ENCODE data around the gene ACOX1. TPM values are rescaled to one million over a fixed set of nuclear protein-coding genes. Genes with fewer than 3 reads are reported as not detected.
A peak's percentile ranks its signal among the peaks of the same experiment; 100 is the strongest.

The ACOX1 gene
- total and polyA plus RNA-seq, 4 donors = 32.7 to 63.6 (median 46.2) TPM

DNA sequence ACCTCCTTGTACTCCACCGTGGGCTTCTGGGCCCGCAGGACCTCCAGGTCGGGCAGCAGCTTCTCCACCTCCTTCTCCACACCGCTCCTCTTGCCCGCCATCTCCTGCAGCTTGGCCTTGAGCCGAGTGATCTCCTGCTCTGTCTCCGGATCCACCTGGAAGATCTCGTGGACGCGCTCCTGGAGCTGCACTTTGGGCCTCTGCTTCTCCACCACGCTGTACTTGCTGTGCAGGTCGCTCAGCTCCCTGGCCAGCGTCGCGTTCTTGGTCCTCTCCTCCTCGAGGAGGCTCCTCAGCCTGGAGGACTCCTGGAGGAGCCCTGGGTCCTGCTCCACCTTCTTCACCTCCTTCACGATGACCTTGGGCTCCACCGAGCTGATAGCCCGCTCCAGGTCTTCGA lies 30.5 kb upstream of the ACOX1 start:
- no peaks in the 10 kb centered on the region for H3K27me3 ChIP-seq (ENCODE audit: control insufficient read depth, insufficient read depth, low read length)
- DNase-seq (ENCODE audit: low read depth in 4 of 6, low spot score in 6 of 6) = no peak
- peaks cover 16% of the 10 kb centered on the region for H3K4me1 ChIP-seq (ENCODE audit: control insufficient read depth, insufficient read depth, low read length)
- H3K36me3 ChIP-seq (ENCODE audit: control insufficient read depth, insufficient read depth, low read length) = peaks cover 46% of the 10 kb centered on the region
- no peaks in the 10 kb centered on the region for H3K9me3 ChIP-seq (ENCODE audit: control insufficient read depth, insufficient read depth, low read length)
- no peak overlapping the region for H3K27ac ChIP-seq (ENCODE audit: low read depth, low read length)
- no peak overlapping the region for H3K4me3 ChIP-seq (ENCODE audit: low read depth, low read length)
- WGBS (ENCODE audit: insufficient coverage) = 93% methylated on average over 20 of the region's 20 CpGs

DNA sequence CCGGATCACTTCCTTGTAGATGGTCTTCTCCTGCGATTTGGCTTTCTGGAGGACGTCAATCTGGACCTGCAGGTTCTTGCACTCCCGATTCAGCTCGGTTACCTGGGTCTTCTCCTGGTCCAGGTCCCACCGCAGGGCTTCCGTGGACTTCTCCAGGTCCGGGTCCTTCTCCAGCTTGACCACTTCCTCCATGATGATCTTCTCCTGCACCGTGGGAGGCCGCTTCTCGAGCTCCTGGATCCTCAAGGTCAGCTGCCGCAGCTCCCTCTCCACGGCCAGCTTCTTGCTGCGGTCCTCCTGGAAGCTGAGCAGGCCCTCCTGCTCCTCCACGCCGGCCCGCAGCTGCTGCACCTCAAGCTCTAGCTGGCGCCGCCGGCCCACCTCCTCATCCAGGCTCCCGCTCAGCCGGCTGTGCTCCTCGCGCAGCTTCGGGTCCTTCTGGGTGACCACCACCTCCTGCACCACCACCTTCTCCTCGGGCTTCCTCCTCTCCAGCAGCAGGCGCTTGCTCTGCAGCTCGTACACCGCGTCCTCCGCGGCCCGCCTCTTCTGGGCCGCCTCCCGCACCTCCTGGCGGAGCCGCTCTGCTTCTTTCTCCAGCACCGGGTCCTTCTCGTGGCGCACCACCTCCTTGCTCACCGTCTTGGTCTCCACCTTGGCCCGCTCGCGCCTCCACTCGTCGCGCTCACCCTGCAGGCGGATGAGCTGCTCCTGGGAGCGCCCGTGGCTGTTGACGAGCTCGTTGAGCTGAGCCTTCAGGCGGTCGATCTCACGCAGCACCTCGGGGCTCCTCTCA lies 29.9 kb upstream of the ACOX1 start:
- H3K4me3 ChIP-seq (ENCODE audit: low read depth, low read length) = no peak overlapping the region
- H3K36me3 ChIP-seq (ENCODE audit: control insufficient read depth, insufficient read depth, low read length) = peaks cover 52% of the 10 kb centered on the region
- no peaks in the 10 kb centered on the region for H3K9me3 ChIP-seq (ENCODE audit: control insufficient read depth, insufficient read depth, low read length)
- DNase-seq (ENCODE audit: low read depth in 4 of 6, low spot score in 6 of 6) = no peak
- H3K4me1 ChIP-seq (ENCODE audit: control insufficient read depth, insufficient read depth, low read length) = peaks cover 11% of the 10 kb centered on the region
- H3K27ac ChIP-seq (ENCODE audit: low read depth, low read length) = no peak overlapping the region
- WGBS (ENCODE audit: insufficient coverage) = 93% methylated on average over 55 of the region's 56 CpGs
- no peaks in the 10 kb centered on the region for H3K27me3 ChIP-seq (ENCODE audit: control insufficient read depth, insufficient read depth, low read length)

DNA sequence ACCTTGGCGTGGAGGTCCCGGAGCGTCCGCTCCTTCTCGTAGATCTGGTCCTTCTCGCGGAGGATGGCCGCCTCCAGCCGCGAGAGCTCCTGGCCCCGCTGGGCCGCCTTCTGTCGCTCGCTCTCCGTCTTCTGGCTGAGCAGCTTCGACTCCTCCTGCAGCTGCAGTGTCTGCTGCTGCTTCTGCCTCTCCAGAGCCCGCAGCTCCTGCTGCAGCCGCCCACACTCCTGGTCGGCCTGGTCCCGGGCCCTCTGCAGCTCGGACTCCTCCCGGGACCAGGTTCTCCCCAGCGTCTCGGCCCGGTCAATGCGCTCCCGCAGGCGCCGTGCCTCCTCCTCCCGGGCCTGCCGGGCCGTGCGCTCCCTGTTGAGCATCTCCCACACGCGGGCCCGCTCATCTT lies 29.2 kb upstream of the ACOX1 start:
- Histone ChIP-seq H3K9me3 (ENCODE audit: control insufficient read depth, insufficient read depth, low read length) (no peaks in the 10 kb centered on the region), H3K4me1 (ENCODE audit: control insufficient read depth, insufficient read depth, low read length) (peaks cover 11% of the 10 kb centered on the region), H3K36me3 (ENCODE audit: control insufficient read depth, insufficient read depth, low read length) (peaks cover 53% of the 10 kb centered on the region), H3K27ac (ENCODE audit: low read depth, low read length) (no peak overlapping the region), H3K27me3 (ENCODE audit: control insufficient read depth, insufficient read depth, low read length) (no peaks in the 10 kb centered on the region), H3K4me3 (ENCODE audit: low read depth, low read length) (no peak overlapping the region)
- no peak for DNase-seq (ENCODE audit: low read depth in 4 of 6, low spot score in 6 of 6)
- 95% methylated on average over 36 of the region's 36 CpGs for WGBS (ENCODE audit: insufficient coverage)

DNA sequence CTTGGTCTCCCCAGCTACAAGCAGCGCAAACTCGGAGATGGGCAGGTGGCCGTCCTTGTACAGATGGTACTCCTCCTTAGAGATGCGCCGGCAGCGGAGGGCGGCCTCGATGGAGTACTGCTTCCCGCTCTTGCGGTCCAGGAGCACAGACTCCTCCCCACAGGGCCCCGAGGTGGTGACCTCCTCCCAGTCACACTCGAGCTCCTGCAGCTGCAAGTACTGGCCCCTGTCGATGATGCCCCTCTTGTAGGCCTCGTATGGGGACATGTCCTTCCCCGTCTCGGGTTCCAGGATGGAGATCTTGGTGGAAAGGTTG lies 28.8 kb upstream of the ACOX1 start:
- Histone ChIP-seq H3K36me3 (ENCODE audit: control insufficient read depth, insufficient read depth, low read length) (peaks cover 53% of the 10 kb centered on the region), H3K9me3 (ENCODE audit: control insufficient read depth, insufficient read depth, low read length) (no peaks in the 10 kb centered on the region), H3K27ac (ENCODE audit: low read depth, low read length) (no peak overlapping the region), H3K27me3 (ENCODE audit: control insufficient read depth, insufficient read depth, low read length) (no peaks in the 10 kb centered on the region), H3K4me3 (ENCODE audit: low read depth, low read length) (no peak overlapping the region), H3K4me1 (ENCODE audit: control insufficient read depth, insufficient read depth, low read length) (peaks cover 11% of the 10 kb centered on the region)
- 91% methylated on average over 15 of the region's 16 CpGs for WGBS (ENCODE audit: insufficient coverage)
- no peak for DNase-seq (ENCODE audit: low read depth in 4 of 6, low spot score in 6 of 6)

DNA sequence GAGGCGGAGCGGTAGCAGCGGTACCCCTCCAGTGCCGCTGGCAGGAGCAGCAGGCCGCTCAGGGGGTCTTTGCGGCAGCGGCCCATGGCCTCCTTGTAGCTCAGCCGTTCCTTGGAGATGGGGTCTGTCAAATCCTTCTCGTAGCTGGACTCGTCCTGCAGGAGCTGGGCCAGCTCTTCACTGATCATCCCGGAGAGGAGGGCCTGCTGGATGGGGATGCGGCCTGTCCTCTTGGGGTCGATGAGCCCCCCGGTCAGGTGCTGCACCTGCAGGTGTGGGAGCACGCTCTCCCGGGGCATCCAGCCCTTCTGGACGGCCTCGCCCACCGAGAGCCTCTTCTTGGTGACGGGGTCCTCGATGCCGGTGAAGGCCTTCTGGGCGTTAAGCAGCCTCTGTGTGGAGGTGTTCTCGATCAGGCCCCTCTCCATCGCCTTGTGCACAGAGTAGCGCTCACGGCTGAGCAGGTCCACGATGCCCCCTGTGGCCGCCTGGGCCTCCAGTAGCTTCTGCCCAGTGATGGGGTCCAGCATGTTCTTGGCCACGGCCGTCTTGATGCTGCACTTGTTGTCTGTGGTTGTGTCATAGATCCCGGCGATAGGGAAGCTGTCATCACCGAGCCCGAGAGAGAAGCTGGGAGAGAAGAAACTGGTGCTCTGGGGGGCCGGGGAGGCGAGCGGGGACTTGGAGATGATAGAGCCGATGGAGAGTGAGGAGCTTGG lies 28.3 kb upstream of the ACOX1 start:
- WGBS (ENCODE audit: insufficient coverage) = 92% methylated on average over 39 of the region's 39 CpGs

DNA sequence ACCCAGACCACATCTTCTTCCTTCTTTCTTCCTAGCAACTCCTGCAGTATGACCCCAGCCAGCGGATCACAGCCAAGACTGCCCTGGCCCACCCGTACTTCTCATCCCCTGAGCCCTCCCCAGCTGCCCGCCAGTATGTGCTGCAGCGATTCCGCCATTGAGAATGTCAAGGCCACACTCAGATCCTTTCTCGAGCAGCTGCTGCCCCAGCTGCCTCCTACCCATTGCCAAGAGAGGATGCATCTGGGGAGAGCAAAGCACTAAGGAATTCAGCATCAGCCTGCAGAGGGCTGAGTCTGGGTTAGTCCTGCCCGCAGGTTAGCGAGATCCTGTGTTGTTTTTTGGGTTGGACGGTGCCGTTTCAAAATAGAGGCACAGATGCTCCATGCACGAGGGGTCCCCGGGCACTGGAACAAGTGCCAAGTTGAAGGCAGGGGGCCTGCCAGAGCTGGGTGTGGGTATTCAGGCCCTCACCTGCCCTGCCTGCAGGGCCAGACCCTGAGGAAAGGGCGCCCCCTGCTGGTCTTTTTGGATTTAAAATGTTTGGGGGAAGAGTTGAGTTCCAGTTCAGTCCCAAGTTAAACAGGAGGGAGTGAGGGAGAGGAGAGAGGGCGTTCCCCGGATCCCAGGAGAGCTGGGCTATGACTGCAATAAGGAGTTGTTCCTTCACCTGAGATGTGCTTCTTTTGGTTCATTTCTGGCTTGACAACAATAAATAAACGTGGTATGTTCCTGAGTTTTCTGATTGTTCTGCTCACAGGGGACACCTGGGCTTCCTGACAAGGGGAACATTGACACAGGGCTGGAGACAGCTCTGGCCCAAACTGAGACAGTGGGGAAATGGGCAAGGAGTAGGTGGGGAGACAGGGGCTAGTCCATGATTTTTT lies 26.5 kb upstream of the ACOX1 start:
- Histone ChIP-seq H3K27me3 (ENCODE audit: control insufficient read depth, insufficient read depth, low read length) (no peaks in the 10 kb centered on the region), H3K27ac (ENCODE audit: low read depth, low read length) (no peak overlapping the region), H3K4me3 (ENCODE audit: low read depth, low read length) (no peak overlapping the region), H3K9me3 (ENCODE audit: control insufficient read depth, insufficient read depth, low read length) (no peaks in the 10 kb centered on the region), H3K36me3 (ENCODE audit: control insufficient read depth, insufficient read depth, low read length) (peaks cover 76% of the 10 kb centered on the region), H3K4me1 (ENCODE audit: control insufficient read depth, insufficient read depth, low read length) (peaks cover 11% of the 10 kb centered on the region)
- 33% methylated on average over 14 of the region's 16 CpGs for WGBS (ENCODE audit: insufficient coverage)
- DNase-seq (ENCODE audit: low read depth in 4 of 6, low spot score in 6 of 6) = peak; percentile 7 to 72 (median 26)

More for the DNA sequence above, 28.3 kb upstream of the ACOX1 start:
- no peak overlapping the region for H3K4me3 ChIP-seq (ENCODE audit: low read depth, low read length)
- no peak overlapping the region for H3K27ac ChIP-seq (ENCODE audit: low read depth, low read length)
- H3K36me3 ChIP-seq (ENCODE audit: control insufficient read depth, insufficient read depth, low read length) = peaks cover 58% of the 10 kb centered on the region
- no peaks in the 10 kb centered on the region for H3K27me3 ChIP-seq (ENCODE audit: control insufficient read depth, insufficient read depth, low read length)
- H3K9me3 ChIP-seq (ENCODE audit: control insufficient read depth, insufficient read depth, low read length) = no peaks in the 10 kb centered on the region
- DNase-seq (ENCODE audit: low read depth in 4 of 6, low spot score in 6 of 6) = no peak
- peaks cover 11% of the 10 kb centered on the region for H3K4me1 ChIP-seq (ENCODE audit: control insufficient read depth, insufficient read depth, low read length)

DNA sequence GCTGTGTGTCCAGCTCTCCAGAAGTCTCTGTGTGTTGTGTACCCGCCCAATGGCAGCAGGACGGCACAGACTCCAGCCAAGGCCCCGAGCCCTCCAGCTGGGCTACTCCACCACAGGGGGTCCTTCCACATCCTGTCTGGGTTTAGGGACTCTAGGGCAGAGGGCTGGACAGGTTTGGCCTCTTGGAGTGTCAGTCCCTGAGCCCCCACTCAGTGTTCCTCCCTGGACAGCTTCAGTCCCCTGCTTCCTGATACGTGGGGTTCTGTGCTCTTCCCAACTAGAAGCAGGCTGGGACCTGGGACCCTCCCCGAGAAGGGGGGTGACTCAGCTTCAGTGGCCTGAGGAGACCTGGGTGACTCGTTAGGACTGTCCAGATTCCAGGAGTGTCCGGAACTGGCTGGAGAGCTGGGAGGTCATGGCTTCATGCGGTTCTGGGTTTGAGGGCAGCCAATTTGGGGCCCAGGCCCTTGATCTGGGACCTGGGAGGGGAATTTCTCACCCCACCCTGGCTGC lies 25.8 kb upstream of the ACOX1 start:
- Histone ChIP-seq H3K36me3 (ENCODE audit: control insufficient read depth, insufficient read depth, low read length) (peaks cover 80% of the 10 kb centered on the region), H3K4me1 (ENCODE audit: control insufficient read depth, insufficient read depth, low read length) (peaks cover 11% of the 10 kb centered on the region), H3K27ac (ENCODE audit: low read depth, low read length) (no peak overlapping the region), H3K9me3 (ENCODE audit: control insufficient read depth, insufficient read depth, low read length) (no peaks in the 10 kb centered on the region), H3K27me3 (ENCODE audit: control insufficient read depth, insufficient read depth, low read length) (no peaks in the 10 kb centered on the region), H3K4me3 (ENCODE audit: low read depth, low read length) (no peak overlapping the region)
- no peak for DNase-seq (ENCODE audit: low read depth in 4 of 6, low spot score in 6 of 6)
- WGBS (ENCODE audit: insufficient coverage) = 86% methylated on average over 5 of the region's 8 CpGs

DNA sequence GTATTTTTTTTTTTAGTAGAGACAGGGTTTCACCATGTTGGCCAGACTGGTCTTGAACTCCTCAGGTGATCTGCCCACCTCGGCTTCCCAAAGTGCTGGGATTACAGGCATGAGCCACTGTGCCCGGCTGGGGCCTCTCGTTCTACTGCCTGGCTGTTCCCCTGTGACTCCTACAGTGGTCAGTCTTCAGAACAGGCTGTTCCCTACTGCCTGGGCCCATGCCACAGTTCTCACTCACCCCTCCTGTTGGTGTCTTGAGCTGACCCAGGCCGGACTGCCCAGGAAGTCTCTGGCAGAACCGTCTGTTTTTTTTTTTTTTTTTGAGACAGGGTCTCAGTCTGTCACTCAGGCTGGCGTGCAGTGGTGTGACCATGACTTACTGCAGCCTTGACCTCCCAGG lies 24.9 kb upstream of the ACOX1 start:
- no peaks in the 10 kb centered on the region for H3K9me3 ChIP-seq (ENCODE audit: control insufficient read depth, insufficient read depth, low read length)
- H3K36me3 ChIP-seq (ENCODE audit: control insufficient read depth, insufficient read depth, low read length) = peaks cover 75% of the 10 kb centered on the region
- peaks cover 11% of the 10 kb centered on the region for H3K4me1 ChIP-seq (ENCODE audit: control insufficient read depth, insufficient read depth, low read length)
- DNase-seq (ENCODE audit: low read depth in 4 of 6, low spot score in 6 of 6) = no peak
- H3K27ac ChIP-seq (ENCODE audit: low read depth, low read length) = no peak overlapping the region
- no peak overlapping the region for H3K4me3 ChIP-seq (ENCODE audit: low read depth, low read length)
- no peaks in the 10 kb centered on the region for H3K27me3 ChIP-seq (ENCODE audit: control insufficient read depth, insufficient read depth, low read length)
- WGBS (ENCODE audit: insufficient coverage) = 94% methylated on average over 6 of the region's 6 CpGs

DNA sequence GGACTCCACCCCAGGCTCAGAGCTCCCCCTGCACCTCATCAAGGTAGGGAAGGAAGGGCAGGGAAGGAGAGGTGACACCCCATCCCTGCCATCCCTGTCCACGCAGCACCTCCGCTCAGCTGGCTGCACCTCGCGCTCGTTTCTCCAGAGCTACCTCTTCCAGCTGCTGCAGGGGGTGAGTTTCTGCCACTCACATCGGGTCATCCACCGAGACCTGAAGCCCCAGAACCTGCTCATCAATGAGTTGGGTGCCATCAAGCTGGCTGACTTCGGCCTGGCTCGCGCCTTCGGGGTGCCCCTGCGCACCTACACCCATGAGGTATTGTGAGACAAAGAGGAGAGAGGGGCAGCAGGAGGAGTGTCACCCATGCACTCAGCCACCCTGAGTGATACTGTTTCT lies 23.1 kb upstream of the ACOX1 start:
- no peak overlapping the region for H3K4me3 ChIP-seq (ENCODE audit: low read depth, low read length)
- H3K9me3 ChIP-seq (ENCODE audit: control insufficient read depth, insufficient read depth, low read length) = no peaks in the 10 kb centered on the region
- H3K4me1 ChIP-seq (ENCODE audit: control insufficient read depth, insufficient read depth, low read length) = peaks cover 11% of the 10 kb centered on the region
- no peaks in the 10 kb centered on the region for H3K27me3 ChIP-seq (ENCODE audit: control insufficient read depth, insufficient read depth, low read length)
- peaks cover 61% of the 10 kb centered on the region for H3K36me3 ChIP-seq (ENCODE audit: control insufficient read depth, insufficient read depth, low read length)
- WGBS (ENCODE audit: insufficient coverage) = 94% methylated on average over 11 of the region's 12 CpGs
- H3K27ac ChIP-seq (ENCODE audit: low read depth, low read length) = no peak overlapping the region
- DNase-seq (ENCODE audit: low read depth in 4 of 6, low spot score in 6 of 6) = no peak
